Trophoblast cell (in vitro differentiated cells and primary cell): ENCODE data around the gene EFS.

Experiments
- DNase-seq, 2 donors: peaks; one replicate each; pipeline ENCODE4 v3.0.0-alpha.2; 2016
- H2AFZ ChIP-seq: 2 replicates; pipeline ENCODE4 v1.6.1; 2013; ENCODE audit warnings: low read length, moderate library complexity, mild to moderate bottlenecking; ENCODE audit not compliant: insufficient read depth, poor library complexity
- H2AK5ac ChIP-seq: 2 replicates; pipeline ENCODE4 v1.6.1; 2013; ENCODE audit warnings: mild to moderate bottlenecking, low read length
- H2BK120ac ChIP-seq: 2 replicates; pipeline ENCODE4 v1.6.1; 2013; ENCODE audit warnings: low read length, mild to moderate bottlenecking, moderate library complexity; ENCODE audit not compliant: insufficient read depth, poor library complexity
- H2BK12ac ChIP-seq: 2 replicates; pipeline ENCODE4 v1.6.1; 2013; ENCODE audit warnings: mild to moderate bottlenecking, low read length, moderate library complexity
- H2BK5ac ChIP-seq: 2 replicates; pipeline ENCODE4 v1.6.1; 2013; ENCODE audit warnings: low read length, low read depth, moderate library complexity, mild to moderate bottlenecking; ENCODE audit not compliant: poor library complexity
- H3K14ac ChIP-seq: 2 replicates; pipeline ENCODE4 v1.6.1; 2013; ENCODE audit warnings: mild to moderate bottlenecking, low read length
- H3K18ac ChIP-seq: 2 replicates; pipeline ENCODE4 v1.6.1; 2013; ENCODE audit warnings: mild to moderate bottlenecking, low read length
- H3K23ac ChIP-seq: 2 replicates; pipeline ENCODE4 v1.6.1; 2013; ENCODE audit warnings: low read length
- H3K27ac ChIP-seq: 2 replicates; pipeline ENCODE4 v1.5.1; 2013; ENCODE audit warnings: low read depth, mild to moderate bottlenecking, inconsistent platforms, low read length, moderate library complexity
- H3K27me3 ChIP-seq: 2 replicates; pipeline ENCODE4 v1.6.1; 2013; ENCODE audit warnings: inconsistent platforms, mild to moderate bottlenecking, low read length, moderate library complexity; ENCODE audit not compliant: insufficient read depth
- H3K36me3 ChIP-seq, 2 experiments: 1 replicate in 1 of 2; 2 replicates in 1 of 2; pipeline ENCODE4 v1.6.1; 2013; ENCODE audit warnings: low read length in 2 of 2, mild to moderate bottlenecking in 2 of 2, moderate library complexity in 1 of 2; ENCODE audit not compliant: insufficient read depth in 2 of 2, control insufficient read depth in 1 of 2
- H3K4ac ChIP-seq: 2 replicates; pipeline ENCODE4 v1.6.1; 2013; ENCODE audit warnings: low read depth, mild to moderate bottlenecking, low read length, moderate library complexity
- H3K4me1 ChIP-seq, 2 experiments: 1 replicate in 1 of 2; 2 replicates in 1 of 2; pipeline ENCODE4 v1.6.1; 2013; ENCODE audit warnings: low read length in 2 of 2, mild to moderate bottlenecking in 2 of 2, moderate library complexity in 1 of 2; ENCODE audit not compliant: insufficient read depth in 2 of 2, control insufficient read depth in 1 of 2
- H3K4me2 ChIP-seq: 2 replicates; pipeline ENCODE4 v1.6.1; 2013; ENCODE audit warnings: inconsistent platforms, mild to moderate bottlenecking, low read length, moderate library complexity
- H3K4me3 ChIP-seq: 2 replicates; pipeline ENCODE4 v1.5.1; 2013; ENCODE audit warnings: mild to moderate bottlenecking, low read depth, low read length, inconsistent platforms
- H3K79me1 ChIP-seq: one replicate; pipeline ENCODE4 v1.6.1; 2013; ENCODE audit warnings: low read length
- H3K79me2 ChIP-seq: 2 replicates; pipeline ENCODE4 v1.6.1; 2013; ENCODE audit warnings: low read length, mild to moderate bottlenecking; ENCODE audit not compliant: control insufficient read depth, insufficient read depth, poor library complexity
- H3K9ac ChIP-seq: 2 replicates; pipeline ENCODE4 v1.6.1; 2013; ENCODE audit warnings: mild to moderate bottlenecking, low read length
- H3K9me3 ChIP-seq: 2 replicates; pipeline ENCODE4 v1.6.1; 2013; ENCODE audit warnings: low read depth, mild to moderate bottlenecking, control low read depth, inconsistent platforms, low read length; ENCODE audit not compliant: insufficient read depth
- H4K12ac ChIP-seq: 2 replicates; pipeline ENCODE4 v1.6.1; 2013; ENCODE audit warnings: low read depth, mild to moderate bottlenecking, low read length, moderate library complexity
- H4K8ac ChIP-seq: 2 replicates; pipeline ENCODE4 v1.6.1; 2013; ENCODE audit warnings: low read depth, mild to moderate bottlenecking, low read length, moderate library complexity
- H4K91ac ChIP-seq: one replicate; pipeline ENCODE4 v1.6.1; 2013; ENCODE audit warnings: low read depth, mild to moderate bottlenecking, low read length, moderate library complexity
- WGBS: extraction: QIAGEN DNeasy Blood & Tissue Kit; methylation state at CpG from one replicate; pipeline ENCODE4 v1.1.7; 2013; ENCODE audit warnings: missing lambda C conversion rate; ENCODE audit not compliant: insufficient read length, insufficient coverage; ENCODE audit errors: extremely low coverage; 5-methylcytosine and 5-hydroxymethylcytosine counted together

The EFS gene

GRCh38 chr14:23352506-23353432 lies 12.2 kb downstream of the EFS start, which contains the start of gene SLC22A17:
Gene SLC22A17 (minus strand): TSS chr14:23352887.
- Histone ChIP-seq H3K4me3 (peak within 1 kb of the TSS; percentile 76), H3K27ac (peak within 1 kb of the TSS; percentile 55), H2AFZ (peak within 1 kb of the TSS; percentile 55), H3K27me3 (peaks cover 2% of the 10 kb centered on the region), H2BK120ac (no peak within 1 kb of the TSS), H3K23ac (no peak within 1 kb of the TSS), H3K79me1 (peaks cover 5% of the 10 kb centered on the region), H3K14ac (peak within 1 kb of the TSS; percentile 41), H3K4ac (no peak within 1 kb of the TSS), H3K79me2 (no peaks in the 10 kb centered on the region), H2BK12ac (no peak within 1 kb of the TSS), H3K9ac (peak within 1 kb of the TSS; percentile 2), H3K4me1 (peaks cover 6 to 13% of the 10 kb centered on the region in 2 experiments), H4K91ac (peak within 1 kb of the TSS; percentile 54), H3K18ac (peak within 1 kb of the TSS; percentile 40), H3K36me3 (peaks cover 13 to 20% of the 10 kb centered on the region in 2 experiments), H2AK5ac (peak within 1 kb of the TSS; percentile 3), H3K4me2 (peak within 1 kb of the TSS; percentile 88), H3K9me3 (peaks cover 2% of the 10 kb centered on the region), H2BK5ac (no peak within 1 kb of the TSS), H4K8ac (peak within 1 kb of the TSS; percentile 3), H4K12ac (peak within 1 kb of the TSS; percentile 49)
- peak; percentile 89 to 91 for DNase-seq
- WGBS, result no CpG with 5 or more reads among the region's 42 CpGs

GRCh38 chr14:23351681-23352505 lies 13.1 kb downstream of the EFS start:
- no CpG with 5 or more reads among the region's 61 CpGs for WGBS
- peaks cover 2% of the 10 kb centered on the region for H3K27me3 ChIP-seq
- peaks cover 15 to 18% of the 10 kb centered on the region in 2 experiments for H3K36me3 ChIP-seq
- no peak overlapping the region for H4K8ac ChIP-seq
- no peak overlapping the region for H3K27ac ChIP-seq
- peak overlapping the region; percentile 55 for H2AFZ ChIP-seq
- H3K9ac ChIP-seq, result peak overlapping the region; percentile 2
- peak overlapping the region; percentile 88 for H3K4me2 ChIP-seq
- H3K4me1 ChIP-seq, result peaks cover 6 to 13% of the 10 kb centered on the region in 2 experiments
- no peak overlapping the region for H2BK12ac ChIP-seq
- peak overlapping the region; percentile 76 for H3K4me3 ChIP-seq
- H2BK5ac ChIP-seq, result no peak overlapping the region
- no peak overlapping the region for H2AK5ac ChIP-seq
- no peak overlapping the region for H3K23ac ChIP-seq
- H3K79me1 ChIP-seq, result peaks cover 5% of the 10 kb centered on the region
- H4K91ac ChIP-seq, result peak overlapping the region; percentile 1
- H3K14ac ChIP-seq, result peak overlapping the region; percentile 41
- DNase-seq, result peak in 1 of 2 donors; percentile 32
- no peaks in the 10 kb centered on the region for H3K79me2 ChIP-seq
- H3K18ac ChIP-seq, result peak overlapping the region; percentile 40
- peaks cover 2% of the 10 kb centered on the region for H3K9me3 ChIP-seq
- no peak overlapping the region for H3K4ac ChIP-seq
- no peak overlapping the region for H2BK120ac ChIP-seq
- H4K12ac ChIP-seq, result peak overlapping the region; percentile 49

GRCh38 chr14:23349156-23349845 lies 15.7 kb downstream of the EFS start:
- Histone ChIP-seq H3K14ac (no peak overlapping the region), H3K27me3 (peaks cover 2% of the 10 kb centered on the region), H4K12ac (no peak overlapping the region), H2BK120ac (no peak overlapping the region), H3K79me1 (peaks cover 5% of the 10 kb centered on the region), H3K9ac (no peak overlapping the region), H4K8ac (no peak overlapping the region), H3K79me2 (no peaks in the 10 kb centered on the region), H3K23ac (no peak overlapping the region), H3K4me3 (no peak overlapping the region), H3K36me3 (peaks cover 10 to 12% of the 10 kb centered on the region in 2 experiments), H3K9me3 (peaks cover 2% of the 10 kb centered on the region), H2AK5ac (no peak overlapping the region), H2BK12ac (no peak overlapping the region), H3K27ac (no peak overlapping the region), H2BK5ac (no peak overlapping the region), H4K91ac (no peak overlapping the region), H3K18ac (no peak overlapping the region), H2AFZ (no peak overlapping the region), H3K4me1 (peaks cover 6 to 13% of the 10 kb centered on the region in 2 experiments), H3K4ac (no peak overlapping the region), H3K4me2 (no peak overlapping the region)
- no CpG with 5 or more reads among the region's 8 CpGs for WGBS
- no peak for DNase-seq

GRCh38 chr14:23348297-23348655 lies 16.7 kb downstream of the EFS start:
- no peak overlapping the region for H3K27ac ChIP-seq
- peaks cover 5 to 10% of the 10 kb centered on the region in 2 experiments for H3K4me1 ChIP-seq
- no peaks in the 10 kb centered on the region for H3K79me2 ChIP-seq
- no peak overlapping the region for H4K12ac ChIP-seq
- H3K4me3 ChIP-seq, result no peak overlapping the region
- no peak overlapping the region for H4K8ac ChIP-seq
- H3K9ac ChIP-seq, result no peak overlapping the region
- WGBS, result no CpG with 5 or more reads among the region's 6 CpGs
- peaks cover 5% of the 10 kb centered on the region for H3K79me1 ChIP-seq
- H3K4ac ChIP-seq, result no peak overlapping the region
- no peak overlapping the region for H3K14ac ChIP-seq
- H3K23ac ChIP-seq, result no peak overlapping the region
- no peak overlapping the region for H3K18ac ChIP-seq
- H2BK5ac ChIP-seq, result no peak overlapping the region
- H2AFZ ChIP-seq, result no peak overlapping the region
- H3K4me2 ChIP-seq, result no peak overlapping the region
- peaks cover 2% of the 10 kb centered on the region for H3K9me3 ChIP-seq
- H3K27me3 ChIP-seq, result peaks cover 2% of the 10 kb centered on the region
- no peak overlapping the region for H2BK120ac ChIP-seq
- peaks cover 10 to 12% of the 10 kb centered on the region in 2 experiments for H3K36me3 ChIP-seq
- H4K91ac ChIP-seq, result no peak overlapping the region
- no peak overlapping the region for H2BK12ac ChIP-seq
- H2AK5ac ChIP-seq, result no peak overlapping the region
- no peak for DNase-seq
